Limb (tissue), 2 donors: ENCODE results near the gene C4orf51.
"Not testable (repeated sequence)": the region's sequence is repeated elsewhere in the genome, so short reads cannot be mapped to it uniquely, and the experiment has no call there.

Experiments used
- DNase-seq, 2 donors: peaks; one replicate each; pipeline ENCODE4 v3.0.0-alpha.2; 2016; ENCODE audit errors: extremely low spot score in 2 of 2

Gene C4orf51

GRCh38 chr4:145679991-145680455, at the start of gene C4orf51:
Gene C4orf51 (plus strand): TSS chr4:145680146. CDS start chr4:145680204, 58 bp downstream.
- no peak for DNase-seq

- no peak for DNase-seq
These were observed 44.8 kb upstream of the C4orf51 start for GRCh38 chr4:145635117-145635516.

GRCh38 chr4:145635630-145636029, 44.3 kb upstream of the C4orf51 start:
- DNase-seq = no peak

- no peak for DNase-seq
These were observed 40.7 kb upstream of the C4orf51 start for GRCh38 chr4:145639186-145639698.

GRCh38 chr4:145640236-145640635, 39.7 kb upstream of the C4orf51 start:
- DNase-seq = not testable (repeated sequence)

GRCh38 chr4:145643295-145643694, 36.7 kb upstream of the C4orf51 start:
- no peak for DNase-seq

- no peak for DNase-seq
These were observed 35.2 kb upstream of the C4orf51 start for GRCh38 chr4:145644699-145645098.

- no peak for DNase-seq
These were observed 23.8 kb upstream of the C4orf51 start for GRCh38 chr4:145656156-145656555.

- DNase-seq = no peak
These were observed 19.9 kb upstream of the C4orf51 start for GRCh38 chr4:145660064-145660463.

GRCh38 chr4:145663194-145663593, 16.8 kb upstream of the C4orf51 start:
- DNase-seq = no peak

- DNase-seq = no peak
These were observed 14.2 kb upstream of the C4orf51 start for GRCh38 chr4:145665773-145666172.

GRCh38 chr4:145670422-145670821, 9.5 kb upstream of the C4orf51 start:
- DNase-seq = no peak

GRCh38 chr4:145679520-145679919, 426 bp upstream of the C4orf51 start:
- peak in 1 of 2 donors; percentile 18 for DNase-seq

- DNase-seq = no peak
These were observed 956 bp downstream of the C4orf51 start for GRCh38 chr4:145680902-145681301.

GRCh38 chr4:145681518-145681917, 1.6 kb downstream of the C4orf51 start:
- no peak for DNase-seq

- DNase-seq = no peak
These were observed 2.0 kb downstream of the C4orf51 start for GRCh38 chr4:145681956-145682355.

GRCh38 chr4:145686991-145687390, 7.0 kb downstream of the C4orf51 start:
- no peak for DNase-seq

GRCh38 chr4:145690610-145691009, 10.7 kb downstream of the C4orf51 start:
- DNase-seq = no peak

GRCh38 chr4:145691416-145691815, 11.5 kb downstream of the C4orf51 start:
- DNase-seq = not testable (repeated sequence)

- no peak for DNase-seq
These were observed 15.0 kb downstream of the C4orf51 start for GRCh38 chr4:145694929-145695328.

- no peak for DNase-seq
These were observed 17.4 kb downstream of the C4orf51 start for GRCh38 chr4:145697332-145697731.

- no peak for DNase-seq
These were observed 18.6 kb downstream of the C4orf51 start for GRCh38 chr4:145698507-145698906.

- DNase-seq = no peak
These were observed 24.0 kb downstream of the C4orf51 start for GRCh38 chr4:145703850-145704497.
